HG02885 (cell line): ENCODE measurements around the gene CDYL.

Experiments
- ATAC-seq: cut with Tn5 transposase; IDR thresholded peaks from one replicate; pipeline ENCODE4 v1.9.1; 2021; ENCODE audit warnings: mild to moderate bottlenecking; ENCODE audit not compliant: unreplicated experiment, poor library complexity

The CDYL gene

GRCh38 chr6:4871825-4872224 lies 95.6 kb downstream of the CDYL start:
- ATAC-seq = no peak

GRCh38 chr6:4872841-4873240 lies 96.6 kb downstream of the CDYL start:
- no peak for ATAC-seq

- ATAC-seq = no peak
Measured at GRCh38 chr6:4873928-4874327, 97.7 kb downstream of the CDYL start.

- ATAC-seq = peak; percentile 86
Measured at GRCh38 chr6:4879741-4880275, 103.6 kb downstream of the CDYL start.

- no peak for ATAC-seq
Measured at GRCh38 chr6:4880363-4880762, 104.2 kb downstream of the CDYL start.

GRCh38 chr6:4883298-4883697 lies 107.1 kb downstream of the CDYL start:
- no peak for ATAC-seq

GRCh38 chr6:4884646-4885340 lies 108.6 kb downstream of the CDYL start:
- ATAC-seq = no peak

GRCh38 chr6:4885341-4885933 lies 109.2 kb downstream of the CDYL start:
- no peak for ATAC-seq

- ATAC-seq = no peak
Measured at GRCh38 chr6:4888841-4889240, 112.6 kb downstream of the CDYL start.

GRCh38 chr6:4889701-4890100 lies 113.5 kb downstream of the CDYL start:
- ATAC-seq = no peak

- no peak for ATAC-seq
Measured at GRCh38 chr6:4890191-4890590, 114.0 kb downstream of the CDYL start.

GRCh38 chr6:4890627-4891026 lies 114.4 kb downstream of the CDYL start:
- ATAC-seq = no peak

- no peak for ATAC-seq
Measured at GRCh38 chr6:4891141-4891540, 114.9 kb downstream of the CDYL start.

GRCh38 chr6:4892785-4893485 lies 116.7 kb downstream of the CDYL start:
- no peak for ATAC-seq

GRCh38 chr6:4894049-4894448 lies 117.8 kb downstream of the CDYL start:
- no peak for ATAC-seq

- ATAC-seq = no peak
Measured at GRCh38 chr6:4895971-4896370, 119.8 kb downstream of the CDYL start.

- ATAC-seq = no peak
Measured at GRCh38 chr6:4896401-4896800, 120.2 kb downstream of the CDYL start.

GRCh38 chr6:4899249-4900034 lies 123.2 kb downstream of the CDYL start:
- ATAC-seq = no peak

GRCh38 chr6:4901386-4902061 lies 125.3 kb downstream of the CDYL start:
- ATAC-seq = peak; percentile 73

GRCh38 chr6:4902363-4902762 lies 126.2 kb downstream of the CDYL start:
- ATAC-seq = no peak
